Mesothelial cell of epicardium (in vitro differentiated cells): ENCODE measurements around the gene GADD45B. TPM values are rescaled to one million over a fixed set of nuclear protein-coding genes. Genes with fewer than 3 reads are reported as not detected.
"Not testable (repeated sequence)": the region's sequence is repeated elsewhere in the genome, so short reads cannot be mapped to it uniquely, and the experiment has no call there.

Experiments used
- DNase-seq, 2 experiments: peaks; one replicate each; pipeline ENCODE4 v3.0.0; 2021; ENCODE audit warnings: low spot score in 2 of 2; ENCODE audit not compliant: unreplicated experiment in 2 of 2
- H3K27ac Mint-ChIP-seq: 2 replicates; pipeline ENCODE4 v1.8.0; 2021; ENCODE audit warnings: mixed read lengths
- H3K27me3 Mint-ChIP-seq: 2 replicates; pipeline ENCODE4 v1.8.0; 2021; ENCODE audit warnings: low read depth, mixed read lengths
- H3K36me3 Mint-ChIP-seq: 2 replicates; pipeline ENCODE4 v1.8.0; 2021; ENCODE audit warnings: mixed read lengths
- H3K4me1 Mint-ChIP-seq: 2 replicates; pipeline ENCODE4 v1.8.0; 2021; ENCODE audit warnings: mixed read lengths
- H3K4me3 Mint-ChIP-seq: 2 replicates; pipeline ENCODE4 v1.8.0; 2021; ENCODE audit warnings: mild to moderate bottlenecking, moderate library complexity, mixed read lengths
- H3K9me3 Mint-ChIP-seq: 2 replicates; pipeline ENCODE4 v1.8.0; 2021; ENCODE audit warnings: mixed read lengths
- CTCF ChIP-seq: fragments of 200-600 bp; sonication (generic); IDR thresholded peaks from one replicate; pipeline ENCODE4 v1.5.0; 2021; ENCODE audit warnings: antibody characterized with exemption; ENCODE audit not compliant: unreplicated experiment
- total RNA-seq: library from RNA; stranded (reverse); gene quantifications from 3 replicates; pipeline ENCODE4 v1.2.1, GENCODE V29; 2021

Gene GADD45B
- total RNA-seq, 1 donor from 2014 or later, result 80.0 TPM

- no peak for TF ChIP-seq CTCF
- DNase-seq, result no peak
- Mint-ChIP-seq H3K4me1 (peaks cover 28% of the 10 kb centered on the region), H3K4me3 (no peak overlapping the region), H3K36me3 (no peaks in the 10 kb centered on the region), H3K27me3 (no peaks in the 10 kb centered on the region), H3K27ac (peak overlapping the region; percentile 71), H3K9me3 (no peaks in the 10 kb centered on the region)
These were observed 27.7 kb downstream of the GADD45B start for GRCh38 chr19:2503521-2504109.

DNA sequence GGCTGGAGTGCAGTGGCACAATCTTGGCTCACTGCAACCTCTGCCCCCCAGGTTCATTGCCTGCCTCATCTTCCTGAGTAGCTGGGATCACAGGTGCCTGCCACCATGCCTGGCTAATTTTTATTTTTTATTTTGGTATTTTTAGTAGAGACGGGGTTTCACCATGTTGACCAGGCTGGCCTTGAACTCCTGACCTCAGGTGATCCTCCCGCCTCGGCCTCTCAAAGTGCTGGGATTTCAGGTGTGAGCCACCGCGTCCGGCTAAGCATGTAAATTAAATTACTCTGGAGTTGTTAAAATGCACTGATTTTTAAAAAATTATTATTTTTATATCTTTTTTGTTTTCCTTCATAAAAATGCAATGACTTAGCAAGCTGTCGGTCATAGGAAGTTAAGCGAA is 30.7 kb downstream of the GADD45B start:
- not testable (repeated sequence) for H3K36me3 Mint-ChIP-seq, H3K4me3 Mint-ChIP-seq, H3K27ac Mint-ChIP-seq, H3K9me3 Mint-ChIP-seq, DNase-seq, H3K27me3 Mint-ChIP-seq
- H3K4me1 Mint-ChIP-seq, result peaks cover 18% of the 10 kb centered on the region

GRCh38 chr19:2507109-2507508 is 31.2 kb downstream of the GADD45B start:
- no peak for DNase-seq
- no peaks in the 10 kb centered on the region for H3K9me3 Mint-ChIP-seq
- peaks cover 18% of the 10 kb centered on the region for H3K4me1 Mint-ChIP-seq
- no peaks in the 10 kb centered on the region for H3K27me3 Mint-ChIP-seq
- TF ChIP-seq CTCF, result no peak
- H3K4me3 Mint-ChIP-seq, result no peak overlapping the region
- peak overlapping the region; percentile 67 for H3K27ac Mint-ChIP-seq
- no peaks in the 10 kb centered on the region for H3K36me3 Mint-ChIP-seq

- TF ChIP-seq CTCF, result no peak
- Mint-ChIP-seq H3K27ac (no peak overlapping the region), H3K4me1 (peaks cover 4% of the 10 kb centered on the region), H3K9me3 (no peaks in the 10 kb centered on the region), H3K36me3 (no peaks in the 10 kb centered on the region), H3K27me3 (no peaks in the 10 kb centered on the region), H3K4me3 (no peak overlapping the region)
- no peak for DNase-seq
These were observed 33.2 kb downstream of the GADD45B start for GRCh38 chr19:2509096-2509495.

DNA sequence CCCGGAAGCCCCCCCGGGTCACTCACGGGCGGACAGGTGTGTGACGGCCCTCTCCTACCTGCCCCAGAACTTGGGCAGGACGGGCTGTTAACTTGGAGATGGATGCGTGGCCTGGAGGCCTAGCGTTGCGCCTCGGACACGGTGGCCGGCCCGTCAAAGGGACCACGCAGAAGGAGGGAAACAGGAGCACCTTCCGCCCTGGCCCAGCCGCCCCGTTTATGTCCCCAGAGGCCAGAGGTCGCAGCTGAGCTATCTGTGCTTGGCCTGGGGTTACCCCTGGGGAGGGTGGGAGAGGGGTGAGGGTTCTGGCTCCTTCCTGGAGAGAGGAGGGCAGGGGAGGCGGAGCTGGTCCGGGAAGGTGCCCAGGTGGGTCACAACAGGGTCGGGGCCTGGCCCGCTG is 35.6 kb downstream of the GADD45B start:
- no peak for TF ChIP-seq CTCF
- no peak for DNase-seq
- Mint-ChIP-seq H3K27me3 (no peaks in the 10 kb centered on the region), H3K27ac (no peak overlapping the region), H3K4me3 (no peak overlapping the region), H3K36me3 (peaks cover 4% of the 10 kb centered on the region), H3K9me3 (peaks cover 3% of the 10 kb centered on the region), H3K4me1 (peaks cover 4% of the 10 kb centered on the region)

GRCh38 chr19:2511991-2512390 is 36.1 kb downstream of the GADD45B start:
- Mint-ChIP-seq H3K4me1 (peaks cover 6% of the 10 kb centered on the region), H3K27ac (peak overlapping the region; percentile 16)

More at GRCh38 chr19:2511991-2512390, 36.1 kb downstream of the GADD45B start:
- no peak overlapping the region for H3K4me3 Mint-ChIP-seq
- no peaks in the 10 kb centered on the region for H3K27me3 Mint-ChIP-seq
- no peak for DNase-seq
- TF ChIP-seq CTCF, result no peak
- H3K36me3 Mint-ChIP-seq, result peaks cover 4% of the 10 kb centered on the region
- H3K9me3 Mint-ChIP-seq, result peaks cover 3% of the 10 kb centered on the region
